Peyer's patch (tissue), 4 donors: Measurements from ENCODE around the gene MSI2.

Experiments
- CTCF ChIP-seq, 6 experiments: fragments of 450-650 bp in 4 of 6; fragments of 200-600 bp in 2 of 6; sonication (generic) in 1 of 6; IDR thresholded peaks; one replicate each; pipeline ENCODE4 v1.5.1; 2017 to 2019; ENCODE audit warnings: antibody characterized with exemption in 6 of 6, mild to moderate bottlenecking in 3 of 6, moderate library complexity in 1 of 6
- POLR2A ChIP-seq, 2 donors: fragments of 450-650 bp; IDR thresholded peaks; one replicate each; pipeline ENCODE4 v1.5.1; 2017; ENCODE audit warnings: antibody characterized with exemption in 2 of 2, mild to moderate bottlenecking in 2 of 2, moderate library complexity in 2 of 2

- TF ChIP-seq CTCF (IDR thresholded peaks at IDR 0.05) (no peak), POLR2A (IDR thresholded peaks at IDR 0.05) (no peak)
Observed at GRCh38 chr17:57539529-57540301, 283.4 kb downstream of the MSI2 start.
